ENCODE data around the gene ZIC1. TPM values are rescaled to one million over a fixed set of nuclear protein-coding genes. Genes with fewer than 3 reads are reported as not detected.

ZIC1 gene
- total RNA-seq, 2 donors from 2014 or later: 0.04 TPM; not detected in 1

GRCh38 chr3:147369231-147369630 lies 39.9 kb upstream of the ZIC1 start:
- H3K36me3 ChIP-seq: no peaks in the 10 kb centered on the region
- H3K27me3 ChIP-seq: peaks cover 30 to 36% of the 10 kb centered on the region in 2 donors
- H3K4me3 ChIP-seq: no peak overlapping the region
- no peak for TF ChIP-seq CTCF (IDR thresholded peaks at IDR 0.05)
- no peak for DNase-seq (ENCODE audit: low spot score)
- no peaks in the 10 kb centered on the region for H3K4me1 ChIP-seq
- H3K9me3 ChIP-seq: no peaks in the 10 kb centered on the region
- H3K27ac ChIP-seq: no peak overlapping the region

DNA sequence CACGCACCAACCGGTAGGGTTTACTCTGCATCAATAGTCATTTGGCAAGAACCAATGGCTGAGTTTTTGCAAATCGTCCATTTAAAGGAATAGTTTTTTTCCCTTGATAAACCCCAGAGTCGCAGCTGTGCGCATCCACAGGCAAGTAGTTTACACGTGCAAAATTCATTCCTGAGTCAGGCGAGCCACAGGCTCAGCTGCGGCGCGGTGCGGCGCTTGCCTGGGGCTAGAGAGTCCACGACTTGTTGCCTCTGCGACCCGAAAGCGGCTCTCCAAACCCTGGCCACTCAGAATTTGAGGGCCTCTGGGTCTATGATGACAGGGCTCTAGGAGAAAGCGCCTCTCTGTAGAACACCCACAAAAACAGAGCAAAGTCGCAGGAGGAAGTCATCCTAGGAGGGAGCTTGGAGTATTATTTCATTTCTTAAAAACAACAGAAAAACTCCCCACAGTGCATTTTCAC lies 39.5 kb upstream of the ZIC1 start:
- H3K36me3 ChIP-seq: no peaks in the 10 kb centered on the region
- H3K4me1 ChIP-seq: no peaks in the 10 kb centered on the region
- peaks cover 30 to 36% of the 10 kb centered on the region in 2 donors for H3K27me3 ChIP-seq
- H3K4me3 ChIP-seq: no peak overlapping the region
- H3K9me3 ChIP-seq: no peaks in the 10 kb centered on the region
- no peak for DNase-seq (ENCODE audit: low spot score)
- no peak for TF ChIP-seq CTCF (IDR thresholded peaks at IDR 0.05)
- H3K27ac ChIP-seq: no peak overlapping the region

DNA sequence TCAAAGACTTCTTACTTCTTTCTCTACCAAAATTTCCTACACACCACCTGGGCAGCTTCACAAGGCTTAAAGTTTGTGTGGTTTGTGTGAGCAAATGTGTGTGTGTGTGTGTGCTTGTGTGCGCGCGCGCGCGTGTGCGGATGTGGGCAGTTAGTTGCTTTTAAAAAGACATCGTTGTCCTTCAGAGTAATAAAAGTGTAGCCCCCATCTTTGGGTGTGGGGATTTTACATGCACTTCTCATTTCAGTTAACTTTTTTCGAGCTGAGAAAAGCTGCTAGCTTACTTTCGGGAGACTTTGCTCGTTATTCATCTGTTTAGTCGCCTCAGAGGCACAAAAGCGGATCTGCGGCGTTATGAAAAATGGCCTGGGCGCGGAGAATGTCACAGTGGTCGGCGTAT lies 38.8 kb upstream of the ZIC1 start:
- H3K27ac ChIP-seq: no peak overlapping the region
- no peak overlapping the region for H3K4me3 ChIP-seq
- peaks cover 30 to 32% of the 10 kb centered on the region in 2 donors for H3K27me3 ChIP-seq
- H3K36me3 ChIP-seq: no peaks in the 10 kb centered on the region
- no peak for TF ChIP-seq CTCF (IDR thresholded peaks at IDR 0.05)
- DNase-seq (ENCODE audit: low spot score): no peak
- no peaks in the 10 kb centered on the region for H3K4me1 ChIP-seq
- no peaks in the 10 kb centered on the region for H3K9me3 ChIP-seq

DNA sequence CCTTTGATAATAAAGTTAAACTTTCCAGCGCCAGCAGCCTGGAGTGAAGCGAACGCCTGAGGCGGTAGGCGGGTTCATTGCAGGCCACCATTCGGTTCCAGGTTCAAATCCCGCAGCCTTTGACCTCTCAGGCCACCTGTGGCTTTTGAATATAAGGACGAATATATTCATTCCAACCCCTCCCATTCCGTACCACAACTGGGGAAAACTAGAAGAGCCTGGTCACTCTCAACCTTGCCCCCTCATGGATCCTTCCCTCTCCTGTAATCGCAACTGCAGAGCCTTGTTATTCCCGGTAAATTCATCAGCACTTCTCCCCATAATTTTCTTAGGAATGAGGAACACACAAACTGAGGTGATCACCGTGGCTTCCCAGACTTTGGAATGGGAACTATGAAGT lies 38.0 kb upstream of the ZIC1 start:
- H3K36me3 ChIP-seq: no peaks in the 10 kb centered on the region
- DNase-seq (ENCODE audit: low spot score): no peak
- H3K27me3 ChIP-seq: peaks cover 30 to 32% of the 10 kb centered on the region in 2 donors
- H3K4me1 ChIP-seq: no peaks in the 10 kb centered on the region
- no peak for TF ChIP-seq CTCF (IDR thresholded peaks at IDR 0.05)
- H3K4me3 ChIP-seq: no peak overlapping the region
- H3K9me3 ChIP-seq: no peaks in the 10 kb centered on the region
- no peak overlapping the region for H3K27ac ChIP-seq

DNA sequence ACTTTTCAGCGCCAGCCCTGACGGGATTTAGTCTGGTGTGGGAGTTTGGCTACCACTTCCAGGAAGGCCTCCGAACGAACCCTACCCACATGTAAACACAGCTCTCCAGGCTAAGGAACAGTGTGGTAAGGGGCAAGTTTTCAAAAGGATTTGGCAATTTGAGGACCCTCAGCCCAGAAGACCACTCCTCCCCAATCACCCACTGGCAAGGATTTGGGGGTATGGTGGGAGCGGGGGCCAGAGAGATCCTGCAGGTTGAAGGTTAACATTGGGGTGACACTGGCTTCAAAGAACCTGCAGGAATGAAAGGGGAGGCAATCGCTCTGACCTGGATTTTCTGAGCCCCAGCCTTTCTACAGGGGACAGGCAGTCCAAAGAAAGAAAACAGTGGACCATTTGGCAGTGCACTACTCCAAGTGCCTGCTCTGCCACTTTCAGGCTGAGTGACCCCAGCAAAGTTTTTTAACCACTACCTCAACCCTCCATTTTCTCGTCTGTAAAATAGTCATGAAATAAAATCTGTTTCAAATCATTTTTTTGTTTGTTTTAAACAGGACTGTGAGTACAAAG lies 37.3 kb upstream of the ZIC1 start:
- no peaks in the 10 kb centered on the region for H3K36me3 ChIP-seq
- DNase-seq (ENCODE audit: low spot score): peak; percentile 23
- no peak for TF ChIP-seq CTCF (IDR thresholded peaks at IDR 0.05)
- H3K4me1 ChIP-seq: no peaks in the 10 kb centered on the region
- no peaks in the 10 kb centered on the region for H3K9me3 ChIP-seq
- H3K4me3 ChIP-seq: no peak overlapping the region
- peaks cover 30 to 32% of the 10 kb centered on the region in 2 donors for H3K27me3 ChIP-seq
- H3K27ac ChIP-seq: no peak overlapping the region

DNA sequence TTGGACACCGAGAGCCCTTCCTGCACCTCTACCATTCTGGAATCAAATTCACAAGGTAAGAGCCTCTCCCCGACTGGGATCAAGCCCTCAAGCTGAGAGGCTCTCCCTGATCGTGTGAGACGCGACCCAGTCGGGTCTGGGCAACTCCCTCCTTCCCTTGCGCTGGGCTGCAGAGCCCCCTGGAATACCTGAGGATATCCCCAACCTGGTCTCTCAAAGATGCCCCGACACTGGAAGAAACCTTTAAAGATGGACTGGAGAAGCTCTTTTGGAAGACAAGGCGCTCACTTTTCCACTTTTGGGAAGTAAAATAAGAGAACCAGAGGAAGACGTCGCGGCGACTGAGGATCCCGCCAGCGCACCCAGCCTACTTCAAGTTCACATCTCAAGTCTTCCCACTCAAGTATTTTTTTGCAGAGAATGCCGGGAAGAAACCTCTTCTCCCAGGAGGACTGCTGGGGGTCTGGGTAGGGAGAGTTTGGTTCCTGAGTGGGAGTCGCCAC lies 36.6 kb upstream of the ZIC1 start:
- Histone ChIP-seq H3K27me3 (peaks cover 32 to 34% of the 10 kb centered on the region in 2 donors), H3K36me3 (no peaks in the 10 kb centered on the region)
- no peak for DNase-seq (ENCODE audit: low spot score)

More for the DNA sequence above, 36.6 kb upstream of the ZIC1 start:
- Histone ChIP-seq H3K4me1 (no peaks in the 10 kb centered on the region), H3K4me3 (no peak overlapping the region), H3K9me3 (no peaks in the 10 kb centered on the region), H3K27ac (no peak overlapping the region)
- TF ChIP-seq CTCF (IDR thresholded peaks at IDR 0.05): no peak
